ENCODE data around the gene SPNS2. TPM values are rescaled to one million over a fixed set of nuclear protein-coding genes. Genes with fewer than 3 reads are reported as not detected.

Gene SPNS2
- total RNA-seq, 2 experiments from 2014 or later: 6.7 to 6.9 TPM

- Mint-ChIP-seq H3K27ac (no peak overlapping the region), H3K36me3 (no peaks in the 10 kb centered on the region), H3K9me3 (no peaks in the 10 kb centered on the region), H3K4me1 (peaks cover 31% of the 10 kb centered on the region), H3K27me3 (peaks cover under 1% of the 10 kb centered on the region), H3K4me3 (no peak overlapping the region)
- POLR2A ChIA-PET: no interaction called here
- no peak for ATAC-seq (ENCODE audit: low read depth)
- no peak for DNase-seq
Measured at GRCh38 chr17:4560837-4561256, 62.2 kb downstream of the SPNS2 start.

- DNase-seq (no peak), ATAC-seq (ENCODE audit: low read depth) (peak; percentile 25)
- POLR2A ChIA-PET: interaction anchor here (0.6 to 0.7 kb wide), 3 partner anchors 97 to 239 kb away, joined by 3 to 4 read pairs (median 3); no protein-coding TSS in a partner anchor
- no peaks in the 10 kb centered on the region for H3K9me3 Mint-ChIP-seq
- no peaks in the 10 kb centered on the region for H3K36me3 Mint-ChIP-seq
- peaks cover 3% of the 10 kb centered on the region for H3K27me3 Mint-ChIP-seq
- peak overlapping the region; percentile 74 for H3K27ac Mint-ChIP-seq
- H3K4me3 Mint-ChIP-seq: peak overlapping the region; percentile 59
- peaks cover 29% of the 10 kb centered on the region for H3K4me1 Mint-ChIP-seq
Measured at GRCh38 chr17:4562015-4562969, 63.6 kb downstream of the SPNS2 start.

DNA sequence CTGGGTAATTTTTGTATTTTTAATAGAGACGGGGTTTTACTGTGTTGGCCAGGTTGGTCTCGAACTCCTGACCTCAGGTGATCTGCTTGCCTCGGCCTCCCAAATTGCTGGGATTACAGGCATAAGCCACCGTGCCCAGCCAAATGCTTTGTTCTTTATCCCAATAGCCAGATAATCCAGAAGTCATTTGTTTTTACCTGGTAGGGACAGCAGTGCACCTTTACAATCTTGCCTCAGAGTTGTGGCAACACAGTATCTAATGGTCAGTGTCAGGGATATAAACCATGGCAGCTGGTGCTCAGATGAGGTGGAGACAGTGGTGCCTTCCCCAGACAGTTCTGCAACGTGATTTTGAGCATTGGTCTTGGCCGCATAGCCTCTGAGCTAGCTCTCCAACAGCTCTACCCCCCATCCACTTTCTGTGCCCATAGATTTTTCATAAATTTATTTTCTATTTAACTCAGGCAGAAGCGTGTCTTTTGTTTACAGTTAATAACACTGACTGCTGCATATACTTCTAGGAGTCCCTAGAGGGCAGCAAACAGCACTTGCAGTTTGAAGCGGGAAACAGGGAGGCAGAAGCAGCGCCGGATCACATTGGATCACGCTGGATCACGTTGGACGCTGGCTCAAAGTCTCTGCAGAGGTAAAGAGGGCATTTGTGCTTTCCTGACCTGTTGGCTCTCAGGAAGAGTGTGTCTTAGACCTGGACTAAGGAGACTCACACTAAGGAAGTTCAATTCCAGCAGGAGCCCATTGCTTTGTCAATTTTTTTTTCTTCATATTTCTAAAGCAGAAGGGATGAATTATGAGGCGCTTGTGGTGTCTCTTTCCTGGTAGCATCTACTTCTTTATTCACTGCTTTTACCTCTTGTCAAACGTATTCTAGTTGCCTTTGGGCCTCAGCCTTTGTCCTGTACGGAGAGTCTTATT, 66.8 kb downstream of the SPNS2 start:
- H3K9me3 Mint-ChIP-seq: no peaks in the 10 kb centered on the region
- POLR2A ChIA-PET: interaction anchor here (0.8 kb wide), 1 partner anchor 61 kb away, joined by 3 read pairs; no protein-coding TSS in a partner anchor
- H3K4me3 Mint-ChIP-seq: peak overlapping the region; percentile 57
- peaks cover 28% of the 10 kb centered on the region for H3K4me1 Mint-ChIP-seq
- no peak for DNase-seq
- peak overlapping the region; percentile 35 for H3K27ac Mint-ChIP-seq
- peak; percentile 78 for ATAC-seq (ENCODE audit: low read depth)
- H3K27me3 Mint-ChIP-seq: peaks cover 9% of the 10 kb centered on the region
- no peaks in the 10 kb centered on the region for H3K36me3 Mint-ChIP-seq

GRCh38 chr17:4566785-4567184, 68.1 kb downstream of the SPNS2 start:
- ATAC-seq (ENCODE audit: low read depth): peak; percentile 60
- H3K36me3 Mint-ChIP-seq: no peaks in the 10 kb centered on the region
- H3K4me1 Mint-ChIP-seq: peaks cover 28% of the 10 kb centered on the region
- POLR2A ChIA-PET: interaction anchor here (0.6 kb wide), 3 partner anchors 131 to 321 kb away, joined by 3 read pairs; no protein-coding TSS in a partner anchor
- H3K9me3 Mint-ChIP-seq: no peaks in the 10 kb centered on the region
- H3K27ac Mint-ChIP-seq: no peak overlapping the region
- DNase-seq: no peak
- peaks cover 9% of the 10 kb centered on the region for H3K27me3 Mint-ChIP-seq
- no peak overlapping the region for H3K4me3 Mint-ChIP-seq

- POLR2A ChIA-PET: interaction anchor here (1.0 kb wide), 1 partner anchor 14 kb away, joined by 3 read pairs; the partner anchor contains the start of gene MYBBP1A
- no peak overlapping the region for H3K27ac Mint-ChIP-seq
- peaks cover 18% of the 10 kb centered on the region for H3K27me3 Mint-ChIP-seq
- ATAC-seq (ENCODE audit: low read depth): no peak
- no peaks in the 10 kb centered on the region for H3K9me3 Mint-ChIP-seq
- no peak overlapping the region for H3K4me3 Mint-ChIP-seq
- DNase-seq: no peak
- H3K4me1 Mint-ChIP-seq: peaks cover 18% of the 10 kb centered on the region
- H3K36me3 Mint-ChIP-seq: no peaks in the 10 kb centered on the region
Measured at GRCh38 chr17:4569591-4569990, 70.9 kb downstream of the SPNS2 start.

DNA sequence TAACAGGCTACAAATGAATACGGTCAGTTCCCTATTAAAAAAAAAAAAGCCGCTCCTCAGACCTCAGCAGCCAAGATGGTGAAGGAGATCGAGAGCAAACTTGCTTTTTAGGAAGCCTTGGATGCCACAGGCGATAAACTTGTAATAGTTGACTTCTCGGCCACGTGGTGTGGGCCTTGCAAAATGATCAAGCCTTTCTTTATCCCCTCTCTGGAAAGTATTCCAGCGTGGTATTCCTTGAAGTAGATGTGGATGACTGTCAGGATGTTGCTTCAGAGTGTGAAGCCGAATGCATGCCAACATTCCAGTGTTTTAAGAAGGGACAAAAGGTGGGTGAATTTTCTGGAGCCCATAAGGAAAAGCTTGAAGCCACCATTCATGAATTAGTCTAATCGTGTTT, 73.5 kb downstream of the SPNS2 start:
- H3K4me1 Mint-ChIP-seq: peaks cover 10% of the 10 kb centered on the region
- no peak overlapping the region for H3K4me3 Mint-ChIP-seq
- no peaks in the 10 kb centered on the region for H3K9me3 Mint-ChIP-seq
- H3K27me3 Mint-ChIP-seq: peaks cover 20% of the 10 kb centered on the region
- ATAC-seq (ENCODE audit: low read depth) (no peak), DNase-seq (no peak)
- H3K36me3 Mint-ChIP-seq: no peaks in the 10 kb centered on the region
- H3K27ac Mint-ChIP-seq: no peak overlapping the region
- POLR2A ChIA-PET: no interaction called here

- Mint-ChIP-seq H3K9me3 (no peaks in the 10 kb centered on the region), H3K4me1 (peaks cover 10% of the 10 kb centered on the region), H3K4me3 (no peak overlapping the region), H3K27me3 (peaks cover 20% of the 10 kb centered on the region), H3K36me3 (no peaks in the 10 kb centered on the region), H3K27ac (no peak overlapping the region)
- DNase-seq (no peak), ATAC-seq (ENCODE audit: low read depth) (no peak)
- POLR2A ChIA-PET: no interaction called here
Measured at GRCh38 chr17:4573115-4573514, 74.4 kb downstream of the SPNS2 start.

- Mint-ChIP-seq H3K27me3 (peaks cover 20% of the 10 kb centered on the region), H3K27ac (no peak overlapping the region), H3K9me3 (no peaks in the 10 kb centered on the region), H3K36me3 (no peaks in the 10 kb centered on the region), H3K4me3 (no peak overlapping the region), H3K4me1 (peaks cover 10% of the 10 kb centered on the region)
- DNase-seq (no peak), ATAC-seq (ENCODE audit: low read depth) (peak; percentile 62)
- POLR2A ChIA-PET: no interaction called here
Measured at GRCh38 chr17:4573669-4574068, 75.0 kb downstream of the SPNS2 start.

DNA sequence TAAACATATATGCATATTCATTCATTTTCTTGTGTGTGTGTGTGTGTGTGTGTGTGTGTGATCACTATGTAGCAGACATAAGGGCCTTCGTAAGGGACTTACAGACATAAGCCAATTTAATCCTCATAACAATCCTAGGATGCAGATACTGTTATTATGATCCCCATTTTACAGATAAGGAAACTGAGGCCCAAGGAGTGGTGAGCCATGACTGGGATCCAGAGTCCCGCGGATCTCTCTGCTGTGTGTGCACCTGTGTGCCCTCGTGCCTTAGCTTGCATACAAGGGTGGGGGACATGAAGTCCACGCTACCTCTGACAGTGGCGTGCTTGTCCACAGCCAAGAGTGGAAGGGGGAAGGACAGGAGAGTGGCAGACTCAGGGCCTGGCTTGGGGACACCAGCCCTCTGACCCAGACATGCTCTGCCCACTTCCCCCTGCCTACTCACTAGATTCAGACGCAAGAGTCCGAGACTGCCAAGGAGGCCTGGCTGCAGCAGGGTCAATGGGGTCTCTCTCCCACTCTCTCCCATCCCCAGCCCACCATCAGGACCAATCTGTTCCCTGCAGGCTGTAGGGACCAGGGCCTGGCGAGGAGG, 75.9 kb downstream of the SPNS2 start:
- Mint-ChIP-seq H3K36me3 (no peaks in the 10 kb centered on the region), H3K9me3 (no peaks in the 10 kb centered on the region), H3K4me3 (no peak overlapping the region), H3K27ac (no peak overlapping the region), H3K27me3 (peaks cover 14% of the 10 kb centered on the region), H3K4me1 (peaks cover 10% of the 10 kb centered on the region)
- ATAC-seq (ENCODE audit: low read depth) (no peak), DNase-seq (no peak)
- POLR2A ChIA-PET: no interaction called here

DNA sequence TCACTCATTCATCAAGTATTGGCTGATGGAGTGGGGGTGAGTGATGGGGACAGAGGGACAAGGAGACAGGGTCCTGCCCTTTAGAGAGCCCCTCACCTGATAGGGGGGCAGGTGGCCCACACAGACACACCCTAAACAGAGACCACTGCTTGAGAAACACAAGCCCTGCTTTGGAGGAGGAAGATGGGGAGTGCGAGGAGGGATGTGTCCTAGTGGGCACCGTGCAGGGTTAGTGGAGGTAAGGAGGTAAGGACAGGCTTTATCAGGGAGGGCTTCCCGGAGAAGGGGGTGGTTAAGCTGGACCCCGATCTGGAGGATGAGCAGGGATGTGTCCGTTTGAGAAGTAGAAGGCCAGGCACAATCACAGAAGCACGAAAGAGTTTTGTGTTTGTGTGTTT, 77.5 kb downstream of the SPNS2 start:
- H3K4me1 Mint-ChIP-seq: peaks cover 10% of the 10 kb centered on the region
- H3K4me3 Mint-ChIP-seq: no peak overlapping the region
- H3K27ac Mint-ChIP-seq: no peak overlapping the region
- no peak for DNase-seq
- no peak for ATAC-seq (ENCODE audit: low read depth)
- peaks cover 14% of the 10 kb centered on the region for H3K27me3 Mint-ChIP-seq
- no peaks in the 10 kb centered on the region for H3K9me3 Mint-ChIP-seq
- POLR2A ChIA-PET: no interaction called here
- no peaks in the 10 kb centered on the region for H3K36me3 Mint-ChIP-seq

DNA sequence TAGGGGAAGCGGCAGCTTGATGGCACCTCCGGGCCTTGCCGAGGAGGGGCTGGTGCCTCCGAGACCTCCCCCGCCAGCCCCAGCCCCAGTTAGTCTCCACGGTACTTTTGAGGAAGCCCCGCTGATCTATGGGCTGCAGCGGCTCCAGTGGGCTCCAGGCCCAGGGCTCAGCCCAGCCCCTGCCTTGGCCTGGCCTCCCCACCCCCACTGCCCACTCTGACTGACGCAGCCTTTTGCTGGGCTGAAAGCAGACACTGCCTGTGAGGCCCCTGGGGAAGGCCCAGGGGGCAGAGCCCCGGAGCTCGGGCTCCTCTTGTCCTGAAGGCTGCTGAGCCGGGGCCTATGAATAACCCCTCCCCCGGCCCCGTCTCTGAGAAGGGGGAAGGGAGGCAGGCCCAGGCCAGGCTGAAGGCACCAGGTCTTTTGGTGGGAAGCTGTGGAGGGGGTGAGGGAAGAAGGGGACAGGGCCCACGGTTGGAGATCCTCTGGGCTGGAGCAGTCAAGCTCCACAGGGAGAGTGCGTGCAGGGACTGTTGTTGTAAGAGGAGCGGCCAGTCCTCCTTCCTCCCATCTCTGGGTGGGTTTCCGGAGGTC, 78.1 kb downstream of the SPNS2 start:
- H3K9me3 Mint-ChIP-seq: no peaks in the 10 kb centered on the region
- H3K36me3 Mint-ChIP-seq: no peaks in the 10 kb centered on the region
- no peak overlapping the region for H3K27ac Mint-ChIP-seq
- ATAC-seq (ENCODE audit: low read depth) (no peak), DNase-seq (no peak)
- POLR2A ChIA-PET: no interaction called here
- H3K4me1 Mint-ChIP-seq: peaks cover 10% of the 10 kb centered on the region
- no peak overlapping the region for H3K4me3 Mint-ChIP-seq
- peaks cover 18% of the 10 kb centered on the region for H3K27me3 Mint-ChIP-seq

DNA sequence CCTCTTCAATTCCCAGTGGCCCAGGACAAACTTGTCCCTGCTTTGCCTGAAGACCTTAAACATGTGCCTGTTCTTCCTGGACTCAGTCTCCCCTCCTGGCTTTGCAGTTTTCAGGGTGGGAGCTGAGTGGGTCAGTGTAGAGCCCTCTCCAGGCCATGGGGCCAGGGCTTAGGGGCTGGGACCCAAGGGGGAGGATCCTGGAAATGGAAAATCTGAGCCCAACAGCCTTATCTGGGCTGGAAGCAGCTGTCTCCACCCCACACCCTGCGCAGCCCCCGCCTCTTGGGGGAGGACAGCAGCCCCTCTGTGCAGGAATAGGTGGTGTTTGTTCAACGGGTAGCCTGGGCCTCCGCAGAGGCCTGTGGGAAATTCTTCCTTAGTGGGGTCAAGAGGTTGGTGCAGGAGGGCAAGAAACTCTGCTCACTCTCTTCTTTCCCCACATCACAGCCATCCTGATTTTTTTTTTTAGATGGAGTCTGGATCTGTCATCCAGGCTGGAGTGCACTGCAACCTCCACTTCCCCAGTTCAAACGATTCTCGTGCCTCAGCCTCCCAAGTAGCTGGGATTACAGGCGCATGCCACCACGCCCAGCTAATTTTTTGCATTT, 78.8 kb downstream of the SPNS2 start:
- Mint-ChIP-seq H3K36me3 (no peaks in the 10 kb centered on the region), H3K27me3 (peaks cover 24% of the 10 kb centered on the region), H3K9me3 (no peaks in the 10 kb centered on the region), H3K4me3 (no peak overlapping the region), H3K27ac (no peak overlapping the region), H3K4me1 (peaks cover 10% of the 10 kb centered on the region)
- ATAC-seq (ENCODE audit: low read depth) (no peak), DNase-seq (no peak)
- POLR2A ChIA-PET: no interaction called here
